BLaER1 treated with 17β-estradiol and CSF1 and Interleukin-3, amounts not matched to agents 10 nM and 100 nM (cell line): ENCODE measurements around the gene ABCA7.

Source experiments
- H3K27ac ChIP-seq, 11 experiments: shearing (Covaris generic); formaldehyde crosslinking; 2 replicates each; pipeline ENCODE4 v1.8.1; 2022
- H3K27me3 ChIP-seq, 11 experiments: shearing (Covaris generic); formaldehyde crosslinking; 2 replicates each; pipeline ENCODE4 v1.8.1; 2022
- H3K36me3 ChIP-seq, 11 experiments: shearing (Covaris generic); formaldehyde crosslinking; 2 replicates each; pipeline ENCODE4 v1.8.1; 2022
- H3K4me1 ChIP-seq, 10 experiments: shearing (Covaris generic); formaldehyde crosslinking; 2 replicates each; pipeline ENCODE4 v1.8.1; 2022
- H3K4me2 ChIP-seq, 11 experiments: shearing (Covaris generic); formaldehyde crosslinking; 2 replicates each; pipeline ENCODE4 v1.8.1; 2022
- H3K4me3 ChIP-seq, 10 experiments: shearing (Covaris generic); formaldehyde crosslinking; 2 replicates each; pipeline ENCODE4 v1.8.1; 2022
- H3K9ac ChIP-seq, 11 experiments: shearing (Covaris generic); formaldehyde crosslinking; 2 replicates each; pipeline ENCODE4 v1.8.1; 2022
- H3K9me3 ChIP-seq, 11 experiments: shearing (Covaris generic); formaldehyde crosslinking; replicated peaks in 1 of 11; 2 replicates each; pipeline ENCODE4 v1.8.1; 2022
- H4K20me1 ChIP-seq, 11 experiments: shearing (Covaris generic); formaldehyde crosslinking; 2 replicates each; pipeline ENCODE4 v1.8.1; 2022
- Cebpa-rat ChIP-seq, 11 experiments: shearing (Covaris generic); IDR thresholded peaks; 2 replicates each; pipeline ENCODE4 v1.8.1; 2022

Gene ABCA7

GRCh38 chr19:1076951-1077350, 37.0 kb downstream of the ABCA7 start:
- H3K27ac ChIP-seq, result peak overlapping the region in 9 of 11 experiments; percentile 42 to 63 (median 52); a peak in 16 of 22 replicates
- no peaks in the 10 kb centered on the region for H3K9me3 ChIP-seq
- peak overlapping the region in 6 of 11 experiments; percentile 35 to 61 (median 56); a peak in 9 of 22 replicates for H3K9ac ChIP-seq
- H3K4me3 ChIP-seq, result peak overlapping the region in 7 of 10 experiments; percentile 13 to 51 (median 30); a peak in 8 of 20 replicates
- H3K27me3 ChIP-seq, result no peaks in the 10 kb centered on the region
- peaks cover 88 to 97% (median 93%) of the 10 kb centered on the region in 11 experiments for H3K36me3 ChIP-seq
- TF ChIP-seq Cebpa-rat (IDR thresholded peaks at IDR 0.05), result no peak
- H3K4me2 ChIP-seq, result peak overlapping the region; percentile 57 to 96 (median 89)
- peaks cover 50 to 90% (median 69%) of the 10 kb centered on the region in 10 experiments for H3K4me1 ChIP-seq
- peaks cover 70 to 98% (median 93%) of the 10 kb centered on the region in 11 experiments for H4K20me1 ChIP-seq

GRCh38 chr19:1079566-1080111, 39.7 kb downstream of the ABCA7 start:
- Histone ChIP-seq H3K27ac (no peak overlapping the region), H3K27me3 (no peaks in the 10 kb centered on the region), H3K4me1 (peaks cover 36 to 88% (median 60%) of the 10 kb centered on the region in 10 experiments), H3K9me3 (no peaks in the 10 kb centered on the region), H3K4me3 (no peak overlapping the region), H4K20me1 (peaks cover 73 to 99% (median 94%) of the 10 kb centered on the region in 11 experiments), H3K36me3 (peaks cover 86 to 99% (median 93%) of the 10 kb centered on the region in 11 experiments), H3K4me2 (no peak overlapping the region), H3K9ac (no peak overlapping the region)
- no peak for TF ChIP-seq Cebpa-rat (IDR thresholded peaks at IDR 0.05)

GRCh38 chr19:1080360-1081161, 40.7 kb downstream of the ABCA7 start:
- H3K27ac ChIP-seq, result no peak overlapping the region
- H3K4me1 ChIP-seq, result peaks cover 28 to 89% (median 57%) of the 10 kb centered on the region in 10 experiments
- H4K20me1 ChIP-seq, result peaks cover 73 to 100% (median 96%) of the 10 kb centered on the region in 11 experiments
- H3K4me2 ChIP-seq, result no peak overlapping the region
- no peak overlapping the region for H3K4me3 ChIP-seq
- no peak for TF ChIP-seq Cebpa-rat (IDR thresholded peaks at IDR 0.05)
- no peaks in the 10 kb centered on the region for H3K9me3 ChIP-seq
- peak overlapping the region in 2 of 11 experiments; percentile 17 to 26; a peak in 1 of 22 replicates for H3K9ac ChIP-seq
- H3K36me3 ChIP-seq, result peaks cover 89 to 100% (median 94%) of the 10 kb centered on the region in 11 experiments
- no peaks in the 10 kb centered on the region for H3K27me3 ChIP-seq

- Histone ChIP-seq H3K4me3 (no peak overlapping the region), H3K9ac (peak overlapping the region in 1 of 11 experiments; percentile 26; a peak in 1 of 22 replicates), H4K20me1 (peaks cover 79 to 100% (median 96%) of the 10 kb centered on the region in 11 experiments), H3K27me3 (no peaks in the 10 kb centered on the region), H3K4me2 (peak overlapping the region in 3 of 11 experiments; percentile 4 to 19 (median 12); a peak in 3 of 22 replicates), H3K9me3 (no peaks in the 10 kb centered on the region), H3K27ac (no peak overlapping the region), H3K4me1 (peaks cover 23 to 89% (median 55%) of the 10 kb centered on the region in 10 experiments), H3K36me3 (peaks cover 89 to 100% (median 94%) of the 10 kb centered on the region in 11 experiments)
- no peak for TF ChIP-seq Cebpa-rat (IDR thresholded peaks at IDR 0.05)
Observed at GRCh38 chr19:1081301-1082164, 41.6 kb downstream of the ABCA7 start.

GRCh38 chr19:1082165-1082927, 42.4 kb downstream of the ABCA7 start:
- H3K27ac ChIP-seq, result no peak overlapping the region
- H3K4me2 ChIP-seq, result peak overlapping the region in 5 of 11 experiments; percentile 17 to 65 (median 33); a peak in 9 of 22 replicates
- peaks cover 91 to 100% (median 95%) of the 10 kb centered on the region in 11 experiments for H3K36me3 ChIP-seq
- H4K20me1 ChIP-seq, result peaks cover 79 to 100% (median 96%) of the 10 kb centered on the region in 11 experiments
- H3K9ac ChIP-seq, result no peak overlapping the region
- no peaks in the 10 kb centered on the region for H3K9me3 ChIP-seq
- no peak for TF ChIP-seq Cebpa-rat (IDR thresholded peaks at IDR 0.05)
- H3K4me1 ChIP-seq, result peaks cover 23 to 89% (median 55%) of the 10 kb centered on the region in 10 experiments
- H3K4me3 ChIP-seq, result no peak overlapping the region
- no peaks in the 10 kb centered on the region for H3K27me3 ChIP-seq

GRCh38 chr19:1082928-1083816, 43.3 kb downstream of the ABCA7 start:
- no peak for TF ChIP-seq Cebpa-rat (IDR thresholded peaks at IDR 0.05)
- no peak overlapping the region; a peak in 1 of 20 replicates for H3K4me3 ChIP-seq

More at GRCh38 chr19:1082928-1083816, 43.3 kb downstream of the ABCA7 start:
- Histone ChIP-seq H3K36me3 (peaks cover 85 to 94% (median 89%) of the 10 kb centered on the region in 11 experiments), H3K27ac (no peak overlapping the region), H3K4me1 (peaks cover 25 to 89% (median 56%) of the 10 kb centered on the region in 10 experiments), H3K9me3 (no peaks in the 10 kb centered on the region), H4K20me1 (peaks cover 73 to 100% (median 91%) of the 10 kb centered on the region in 11 experiments), H3K9ac (peak overlapping the region in 3 of 11 experiments; percentile 6 to 26 (median 7); a peak in 2 of 22 replicates), H3K27me3 (no peaks in the 10 kb centered on the region), H3K4me2 (peak overlapping the region in 7 of 11 experiments; percentile 7 to 65 (median 24); a peak in 10 of 22 replicates)
